HG03565 (cell line): Measurements from ENCODE around the gene TBC1D24.

Source experiments
- ATAC-seq: cut with Tn5 transposase; IDR thresholded peaks from one replicate; pipeline ENCODE4 v1.9.1; 2021; ENCODE audit warnings: mild to moderate bottlenecking, moderate library complexity; ENCODE audit not compliant: unreplicated experiment

Gene TBC1D24

DNA sequence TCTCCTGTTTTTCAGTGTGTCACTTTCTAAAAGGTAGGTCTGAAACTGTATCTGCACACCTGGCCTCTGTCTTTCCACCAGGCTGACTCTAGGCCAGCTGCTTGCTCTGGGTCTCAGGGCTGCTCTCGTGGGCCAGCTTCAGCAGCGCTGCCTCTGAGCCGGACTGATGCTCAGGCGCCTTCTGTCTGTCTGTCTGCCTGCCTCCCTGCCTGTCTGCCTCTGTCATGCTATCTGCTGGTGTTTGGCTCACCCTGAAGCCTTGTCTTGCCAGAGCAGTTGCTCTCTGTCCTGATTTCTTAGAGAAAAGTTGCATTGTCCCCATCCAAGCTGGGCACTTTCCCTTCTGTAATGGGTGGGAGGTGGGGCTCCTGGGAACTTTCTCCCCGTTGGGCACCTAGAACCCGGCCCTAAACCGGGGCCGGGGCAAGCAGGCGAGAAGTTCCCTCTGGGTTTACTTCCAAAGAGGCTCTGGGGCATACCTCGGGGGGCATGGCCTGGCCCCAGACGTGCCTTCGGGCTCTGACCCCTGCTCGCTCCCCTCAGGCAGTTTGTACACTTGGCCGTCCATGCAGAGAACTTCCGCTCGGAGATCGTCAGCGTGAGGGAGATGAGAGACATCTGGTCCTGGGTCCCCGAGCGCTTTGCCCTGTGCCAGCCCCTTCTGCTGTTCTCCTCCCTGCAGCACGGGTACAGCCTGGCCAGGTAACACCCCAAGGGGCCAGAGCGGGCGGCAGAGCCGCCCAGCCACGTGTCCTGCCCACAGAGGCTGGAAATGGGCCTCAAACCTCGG lies 23.0 kb downstream of the TBC1D24 start:
- ATAC-seq, result no peak

- no peak for ATAC-seq
These were observed 23.8 kb downstream of the TBC1D24 start for GRCh38 chr16:2498531-2499253.

- ATAC-seq, result no peak
These were observed 24.5 kb downstream of the TBC1D24 start for GRCh38 chr16:2499454-2499853.

DNA sequence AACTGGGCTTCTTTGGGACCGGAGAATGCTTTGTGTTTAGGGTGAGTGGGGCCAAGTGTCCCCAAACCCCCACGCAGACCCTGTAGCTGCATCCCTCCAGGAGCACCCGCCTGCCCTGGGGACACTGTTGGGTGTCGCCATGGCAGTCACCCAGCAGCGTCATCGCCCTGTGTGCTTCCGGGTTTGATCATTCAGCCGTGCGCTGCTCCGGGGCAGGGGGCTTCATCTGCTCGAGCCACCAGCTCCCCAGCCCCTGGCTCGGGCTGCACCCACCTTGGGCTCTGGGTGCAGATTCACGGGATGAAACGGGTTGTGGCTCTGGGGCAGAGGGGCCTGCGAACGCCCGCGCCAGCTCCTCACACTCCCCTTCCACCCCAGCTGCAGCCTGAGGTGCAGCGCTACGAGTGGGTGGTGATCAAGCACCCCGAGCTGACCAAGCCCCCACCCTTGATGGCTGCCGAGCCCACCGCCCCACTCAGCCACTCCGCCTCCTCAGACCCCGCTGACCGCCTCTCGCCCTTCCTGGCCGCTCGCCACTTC lies 25.0 kb downstream of the TBC1D24 start:
- no peak for ATAC-seq

GRCh38 chr16:2500430-2500917 lies 25.5 kb downstream of the TBC1D24 start:
- no peak for ATAC-seq

- no peak for ATAC-seq
These were observed 26.2 kb downstream of the TBC1D24 start for GRCh38 chr16:2500918-2501750.

DNA sequence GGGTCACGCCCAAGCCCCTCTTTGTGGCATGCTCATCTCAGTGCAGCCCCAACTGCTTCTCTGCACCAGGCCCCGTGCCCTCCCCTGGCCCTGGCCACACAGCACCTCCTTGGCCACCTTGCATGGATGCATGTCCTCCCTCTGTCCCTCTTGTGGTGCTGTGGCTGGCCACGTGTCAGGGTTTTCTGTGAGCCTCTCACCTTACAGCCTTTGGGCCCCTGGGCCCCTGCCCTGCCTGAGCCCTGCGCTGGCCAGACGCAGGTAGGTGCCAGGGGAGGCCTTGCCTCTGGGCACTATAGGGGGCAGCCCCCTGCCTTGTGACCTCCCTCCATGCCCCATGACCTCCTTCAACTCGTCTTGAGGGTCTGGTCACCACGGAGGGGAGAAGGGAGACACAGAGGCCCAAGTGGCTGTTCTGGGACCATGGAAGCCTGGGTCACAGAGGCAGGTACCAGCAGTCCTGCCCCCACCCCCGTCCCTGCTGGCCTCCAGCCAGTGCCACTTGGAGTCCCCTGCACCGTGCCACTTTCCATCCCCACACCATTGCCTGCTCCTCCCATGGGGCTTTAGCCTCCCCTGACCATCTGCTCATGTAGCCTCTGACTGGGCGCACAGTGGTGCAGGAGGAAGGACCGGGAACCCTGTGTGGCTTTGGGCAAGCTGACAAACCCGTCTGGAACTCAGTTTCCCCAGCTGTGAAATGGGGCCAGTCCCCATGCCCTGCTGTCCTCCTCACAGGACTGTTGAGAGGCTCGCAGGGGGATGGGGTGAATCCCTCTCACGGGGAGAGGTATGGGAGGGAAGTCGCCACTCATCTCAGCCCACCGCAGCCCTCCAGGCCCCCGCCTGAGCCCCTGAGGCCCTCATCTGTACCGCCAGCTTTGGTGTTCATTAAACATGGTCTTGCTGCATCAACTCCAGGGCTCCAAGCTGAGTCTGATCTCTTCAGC lies 27.3 kb downstream of the TBC1D24 start:
- ATAC-seq, result no peak

DNA sequence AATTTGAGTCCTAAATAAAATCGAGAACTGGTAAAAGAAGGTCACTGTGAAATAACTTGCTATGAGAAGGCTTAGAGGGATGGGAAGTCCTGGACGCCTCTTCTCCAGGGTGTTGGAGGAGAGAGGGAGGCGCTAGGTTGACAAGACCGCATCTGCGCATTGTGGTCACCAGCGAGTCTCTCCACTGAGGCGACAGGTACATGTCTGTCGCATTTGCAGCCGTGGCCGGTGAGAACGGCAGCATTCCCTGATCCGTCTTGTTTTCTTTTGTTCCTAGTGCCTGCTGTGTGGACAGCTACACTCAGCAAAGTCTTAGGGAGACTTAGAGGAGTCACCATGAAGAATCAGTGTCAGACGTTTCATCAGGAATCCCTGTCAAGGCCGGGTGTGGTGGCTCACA lies 30.8 kb downstream of the TBC1D24 start:
- no peak for ATAC-seq

DNA sequence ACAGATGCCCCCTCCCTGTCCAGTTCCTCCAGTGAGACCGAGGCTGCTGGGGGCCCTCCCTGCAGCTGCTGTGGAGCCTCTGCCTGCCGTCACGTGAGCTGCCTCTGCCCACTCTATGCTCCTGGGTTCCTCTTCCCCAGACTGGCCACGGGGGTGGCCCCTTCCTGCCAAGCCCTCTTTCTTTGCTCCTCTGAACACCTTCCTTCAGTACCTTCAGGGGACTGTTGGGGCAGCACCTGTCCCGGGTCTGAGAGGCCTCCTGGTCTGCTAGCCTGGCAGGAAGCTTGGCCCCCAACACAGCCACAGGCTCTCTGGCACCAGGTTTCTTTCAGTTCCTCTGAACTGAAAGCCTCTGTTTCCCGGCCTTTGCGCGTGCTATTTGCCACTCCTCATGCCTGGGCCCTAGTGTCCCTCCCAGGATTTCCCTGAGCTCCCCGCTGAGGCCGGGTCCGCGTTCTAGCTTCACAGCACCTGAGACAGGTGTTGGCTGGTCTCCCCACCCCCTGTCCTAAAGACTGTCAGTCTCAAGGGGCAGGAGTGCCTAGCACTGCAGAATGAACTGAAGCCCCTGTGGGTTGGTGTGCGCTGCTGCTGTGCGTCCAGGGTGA lies 32.2 kb downstream of the TBC1D24 start:
- ATAC-seq, result no peak

DNA sequence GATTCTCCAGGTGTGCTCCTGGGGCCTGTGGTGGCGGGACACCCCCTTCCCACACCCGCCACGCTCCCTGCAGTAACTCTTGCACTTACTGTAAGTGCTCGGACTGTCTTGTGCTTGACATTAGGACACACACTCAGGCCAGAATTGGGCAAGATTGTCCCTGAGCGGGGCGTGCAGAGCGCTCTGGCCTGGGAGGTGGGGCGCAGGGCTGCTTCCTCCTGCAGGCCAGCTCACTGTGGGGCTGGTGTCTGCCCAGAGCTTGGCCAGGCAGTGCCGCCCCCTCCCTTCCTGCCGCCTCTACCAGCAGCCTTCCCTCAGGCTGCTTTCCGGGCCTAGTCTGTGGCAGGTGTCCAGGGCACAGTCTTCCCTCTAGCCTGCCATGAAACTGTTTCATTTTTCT lies 32.7 kb downstream of the TBC1D24 start:
- no peak for ATAC-seq

GRCh38 chr16:2508722-2509400 lies 33.9 kb downstream of the TBC1D24 start:
- no peak for ATAC-seq

DNA sequence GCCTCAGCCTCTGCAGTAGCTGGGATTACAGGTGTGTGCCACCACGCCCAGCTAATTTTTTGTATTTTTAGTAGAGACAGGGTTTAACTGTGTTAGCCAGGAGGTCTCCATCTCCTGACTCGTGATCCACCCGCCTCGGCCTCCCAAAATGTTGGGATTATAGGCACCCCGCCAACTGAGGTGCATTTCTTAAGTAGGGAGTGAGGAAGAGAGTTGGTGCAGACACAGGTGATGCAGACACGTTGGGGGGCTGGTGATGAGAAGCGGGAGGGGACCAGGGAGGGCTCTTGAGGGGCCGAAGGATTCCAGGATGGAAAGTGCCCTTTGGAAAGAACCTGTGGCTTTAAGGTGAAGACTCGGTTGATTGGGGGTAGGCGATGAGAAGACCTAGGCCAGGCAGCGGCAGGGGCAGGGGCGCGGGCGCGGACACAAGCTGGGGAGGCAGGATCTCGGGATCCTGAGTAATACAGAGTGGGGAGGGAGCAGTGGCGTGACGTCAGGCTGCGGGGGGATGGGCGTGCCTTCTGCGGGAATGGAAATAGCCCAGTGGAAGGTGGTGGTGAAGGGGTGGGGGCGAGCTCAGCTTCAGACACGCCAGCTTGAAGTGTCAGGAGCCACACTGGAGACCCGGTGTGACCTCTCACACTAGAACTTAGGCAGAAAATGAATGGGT lies 36.3 kb downstream of the TBC1D24 start:
- no peak for ATAC-seq

- no peak for ATAC-seq
These were observed 37.2 kb downstream of the TBC1D24 start for GRCh38 chr16:2511996-2512734.

- no peak for ATAC-seq
These were observed 37.9 kb downstream of the TBC1D24 start for GRCh38 chr16:2512735-2513404.

DNA sequence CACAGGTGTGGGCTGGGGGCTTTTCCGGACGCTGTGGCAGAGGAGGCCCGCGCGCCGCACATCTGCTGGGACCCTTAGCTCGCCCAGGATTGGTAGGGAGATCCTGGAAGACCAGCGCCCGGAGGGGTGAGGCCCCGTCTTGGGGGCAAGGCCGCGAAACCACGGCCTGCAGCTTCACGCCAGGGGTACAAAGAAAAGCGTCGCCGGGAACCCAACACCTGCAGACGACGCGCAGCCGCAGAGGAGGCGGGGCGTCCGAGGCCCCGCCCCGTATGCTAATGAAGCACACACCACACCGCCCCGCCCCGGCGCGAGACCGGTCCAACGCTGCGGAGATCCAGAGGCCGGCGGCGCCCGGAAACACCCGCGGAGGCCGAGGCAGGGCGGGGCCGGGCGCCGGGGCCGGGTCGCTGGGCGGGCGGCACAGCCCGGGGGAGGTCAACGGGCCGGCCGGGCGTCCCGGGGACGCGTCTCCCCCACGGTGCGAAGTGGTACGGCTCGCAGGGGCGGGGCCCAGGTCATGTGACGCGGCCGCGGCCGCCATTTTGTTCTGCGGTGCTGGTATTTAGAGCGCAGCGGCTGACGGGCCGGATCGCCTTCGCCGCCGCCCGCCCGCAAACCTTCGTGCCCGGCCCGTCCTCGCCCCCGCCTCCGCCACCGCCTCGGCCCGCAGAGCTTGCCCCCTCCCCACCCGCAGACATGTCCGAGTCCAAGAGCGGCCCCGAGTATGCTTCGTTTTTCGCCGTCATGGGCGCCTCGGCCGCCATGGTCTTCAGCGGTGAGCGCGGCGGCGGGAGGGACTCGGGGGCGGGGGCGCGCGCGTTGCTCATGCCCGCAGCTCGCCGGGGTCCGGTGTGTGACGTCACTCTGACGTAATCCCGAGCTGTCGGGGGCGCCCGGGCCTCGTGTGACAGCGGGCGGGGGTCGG lies 38.7 kb downstream of the TBC1D24 start, which contains the start of gene ATP6V0C:
Gene ATP6V0C, plus strand, starts transcription at position 548 of the 928 bp plus-strand sequence. Its CDS starts 152 bp downstream, at position 700.
- ATAC-seq, result peak; percentile 62
